ENCODE data around the gene DYRK4. TPM values are rescaled to one million over a fixed set of nuclear protein-coding genes. Genes with fewer than 3 reads are reported as not detected.
A peak's percentile ranks its signal among the peaks of the same experiment; 100 is the strongest.

Gene DYRK4
- polyA plus RNA-seq, 4 donors = 23.7 to 63.3 (median 28.9) TPM

GRCh38 chr12:4648501-4649357, 86.7 kb downstream of the DYRK4 start, which contains the start of the genes AKAP3 and NDUFA9:
AKAP3 (minus strand) TSS chr12:4649051; CDS start chr12:4638196, 10,855 bp downstream.
NDUFA9 (plus strand) TSS chr12:4649114; CDS start chr12:4649127, 13 bp downstream.
- Histone ChIP-seq H3K27me3 (ENCODE audit: control insufficient read depth in 3 of 3, insufficient read depth in 3 of 3, low read length in 3 of 3) (no peaks in the 10 kb centered on the region), H3K4me3 (ENCODE audit: low read depth in 1 of 3, low read length in 3 of 3) (peak within 1 kb of the TSS; percentile 72 to 95 (median 80)), H3K27ac (ENCODE audit: low read depth in 1 of 3, low read length in 2 of 3) (peak within 1 kb of the TSS; percentile 79 to 94 (median 80)), H3K9me3 (ENCODE audit: control insufficient read depth in 2 of 2, insufficient read depth in 1 of 2, low read depth in 1 of 2, low read length in 1 of 2) (no peaks in the 10 kb centered on the region), H3K36me3 (ENCODE audit: control insufficient read depth in 3 of 3, insufficient read depth in 2 of 3, low read depth in 1 of 3, low read length in 3 of 3) (no peaks in the 10 kb centered on the region), H3K4me1 (ENCODE audit: control insufficient read depth in 3 of 3, insufficient read depth in 2 of 3, low read depth in 1 of 3, low read length in 2 of 3) (peaks cover 3 to 14% (median 6%) of the 10 kb centered on the region in 3 donors)
- FAIRE-seq (no peak), DNase-seq (peak; percentile 90 to 95)
- WGBS, 3 donors = 0 to 1% (median 0%) methylated on average over 39 of the region's 39 CpGs

GRCh38 chr12:4649358-4649661, 87.3 kb downstream of the DYRK4 start:
- Histone ChIP-seq H3K27ac (ENCODE audit: low read depth in 1 of 3, low read length in 2 of 3) (peak overlapping the region; percentile 79 to 94 (median 80)), H3K27me3 (ENCODE audit: control insufficient read depth in 3 of 3, insufficient read depth in 3 of 3, low read length in 3 of 3) (no peaks in the 10 kb centered on the region), H3K36me3 (ENCODE audit: control insufficient read depth in 3 of 3, insufficient read depth in 2 of 3, low read depth in 1 of 3, low read length in 3 of 3) (peaks cover 0 to 3% (median 0%) of the 10 kb centered on the region in 3 donors), H3K4me3 (ENCODE audit: low read depth in 1 of 3, low read length in 3 of 3) (peak overlapping the region; percentile 72 to 95 (median 80)), H3K4me1 (ENCODE audit: control insufficient read depth in 3 of 3, insufficient read depth in 2 of 3, low read depth in 1 of 3, low read length in 2 of 3) (peaks cover 3 to 14% (median 6%) of the 10 kb centered on the region in 3 donors), H3K9me3 (ENCODE audit: control insufficient read depth in 2 of 2, insufficient read depth in 1 of 2, low read depth in 1 of 2, low read length in 1 of 2) (no peaks in the 10 kb centered on the region)
- DNase-seq (no peak), FAIRE-seq (no peak)
- 0% methylated on average over 6 of the region's 6 CpGs for WGBS, 3 donors

GRCh38 chr12:4653257-4653656, 91.2 kb downstream of the DYRK4 start:
- DNase-seq (no peak), FAIRE-seq (no peak)
- Histone ChIP-seq H3K9me3 (ENCODE audit: control insufficient read depth in 2 of 2, insufficient read depth in 1 of 2, low read depth in 1 of 2, low read length in 1 of 2) (no peaks in the 10 kb centered on the region), H3K36me3 (ENCODE audit: control insufficient read depth in 3 of 3, insufficient read depth in 2 of 3, low read depth in 1 of 3, low read length in 3 of 3) (peaks cover 10 to 21% (median 16%) of the 10 kb centered on the region in 3 donors), H3K27me3 (ENCODE audit: control insufficient read depth in 3 of 3, insufficient read depth in 3 of 3, low read length in 3 of 3) (no peaks in the 10 kb centered on the region), H3K4me3 (ENCODE audit: low read depth in 1 of 3, low read length in 3 of 3) (no peak overlapping the region), H3K4me1 (ENCODE audit: control insufficient read depth in 3 of 3, insufficient read depth in 2 of 3, low read depth in 1 of 3, low read length in 2 of 3) (peaks cover 0 to 10% (median 3%) of the 10 kb centered on the region in 3 donors), H3K27ac (ENCODE audit: low read depth in 1 of 3, low read length in 2 of 3) (no peak overlapping the region)

- no peak for FAIRE-seq
- 33 to 52% (median 52%) methylated on average over 2 of the region's 2 CpGs for WGBS, 3 donors
- H3K36me3 ChIP-seq (ENCODE audit: control insufficient read depth in 3 of 3, insufficient read depth in 2 of 3, low read depth in 1 of 3, low read length in 3 of 3) = peaks cover 11 to 21% (median 16%) of the 10 kb centered on the region in 3 donors
Observed at GRCh38 chr12:4653691-4654090, 91.7 kb downstream of the DYRK4 start.

More at GRCh38 chr12:4653691-4654090, 91.7 kb downstream of the DYRK4 start:
- H3K27me3 ChIP-seq (ENCODE audit: control insufficient read depth in 3 of 3, insufficient read depth in 3 of 3, low read length in 3 of 3) = no peaks in the 10 kb centered on the region
- no peak overlapping the region for H3K4me3 ChIP-seq (ENCODE audit: low read depth in 1 of 3, low read length in 3 of 3)
- no peaks in the 10 kb centered on the region for H3K9me3 ChIP-seq (ENCODE audit: control insufficient read depth in 2 of 2, insufficient read depth in 1 of 2, low read depth in 1 of 2, low read length in 1 of 2)
- H3K4me1 ChIP-seq (ENCODE audit: control insufficient read depth in 3 of 3, insufficient read depth in 2 of 3, low read depth in 1 of 3, low read length in 2 of 3) = peaks cover 0 to 10% (median 3%) of the 10 kb centered on the region in 3 donors
- DNase-seq = no peak
- no peak overlapping the region for H3K27ac ChIP-seq (ENCODE audit: low read depth in 1 of 3, low read length in 2 of 3)

Other genes with a start within 250 kb of the DYRK4 start
- 10 to 100 TPM in 1 of 4 donors, 1 to 10 TPM in 3; 3.5 to 10.1 (median 5.4) TPM for gene TIGAR, start 241.0 kb upstream of the DYRK4 start, polyA plus RNA-seq
- 10 to 100 TPM in 1 of 4 donors, under 1 TPM in 1, not detected in 2; 0.04 to 10.1 TPM for gene FGF23, start 182.5 kb upstream of the DYRK4 start, polyA plus RNA-seq
- under 1 TPM in 1 of 4 donors, not detected in 3; 0.12 TPM for gene FGF6, start 116.4 kb upstream of the DYRK4 start, polyA plus RNA-seq
- gene RAD51AP1, start 23.3 kb upstream of the DYRK4 start, polyA plus RNA-seq = 10 to 100 TPM in 2 of 4 donors, 1 to 10 TPM in 2; 1.4 to 16.5 (median 6.7) TPM
- 1 to 10 TPM in 2 of 4 donors, under 1 TPM in 2; 0.45 to 2.5 (median 0.86) TPM for gene AKAP3, start 86.8 kb downstream of the DYRK4 start, polyA plus RNA-seq
- gene NDUFA9, start 86.9 kb downstream of the DYRK4 start, polyA plus RNA-seq = 100 to 1,000 TPM in 1 of 4 donors, 10 to 100 TPM in 3; 64.6 to 113 (median 75.9) TPM
- 10 to 100 TPM in 1 of 4 donors, 1 to 10 TPM in 1, under 1 TPM in 1, not detected in 1; 0.67 to 14.4 (median 6.8) TPM for gene GALNT8, start 158.2 kb downstream of the DYRK4 start, polyA plus RNA-seq

Data from small intestine (tissue), 7 donors.